ENCODE results near the gene ST7. TPM values are rescaled to one million over a fixed set of nuclear protein-coding genes. Genes with fewer than 3 reads are reported as not detected.
A peak's percentile ranks its signal among the peaks of the same experiment; 100 is the strongest.

ST7 gene
- total RNA-seq, 4 donors from 2014 or later: 7.2 to 47.9 (median 19.1) TPM

- no peaks in the 10 kb centered on the region for H3K9me3 ChIP-seq
- H3K4me3 ChIP-seq: no peak overlapping the region
- H3K27ac ChIP-seq: no peak overlapping the region
- in situ Hi-C loops (cut with MboI; ENCODE audit: low pct_ligation_motif_present in 1 of 4, low pct_unique_long_range_greater_than_20kb in 1 of 4, low sequenced_read_pairs in 3 of 4) (loop anchor here in 2 of 4 donors (25.0 kb wide), 3 partner anchors 501 to 1001 kb away; partner anchors contain the start of gene ANKRD7 (in 1 of the 2)), intact Hi-C loops (cut with DNase I; ENCODE audit: low total_unique reads) (no loop called here)
- no peaks in the 10 kb centered on the region for H3K36me3 ChIP-seq
- no peak for TF ChIP-seq POLR2AphosphoS5 (IDR thresholded peaks at IDR 0.05)
- TF ChIP-seq CTCF (IDR thresholded peaks at IDR 0.05): no peak
- TF ChIP-seq EP300 (IDR thresholded peaks at IDR 0.05; ENCODE audit: low read depth): no peak
- no peak for TF ChIP-seq POLR2A (IDR thresholded peaks at IDR 0.05)
- H3K4me1 ChIP-seq: no peaks in the 10 kb centered on the region
- H3K27me3 ChIP-seq: no peaks in the 10 kb centered on the region
- DNase-seq: no peak
- 92 to 100% methylated on average over 2 to 3 of the region's 3 CpGs for WGBS, 2 donors (ENCODE audit: low coverage in 1 of 2)
These were observed 257.6 kb downstream of the ST7 start for GRCh38 chr7:117210908-117211307.

- no peaks in the 10 kb centered on the region for H3K36me3 ChIP-seq
- TF ChIP-seq POLR2AphosphoS5 (IDR thresholded peaks at IDR 0.05) (no peak), POLR2A (IDR thresholded peaks at IDR 0.05) (no peak), CTCF (IDR thresholded peaks at IDR 0.05) (no peak), EP300 (IDR thresholded peaks at IDR 0.05; ENCODE audit: low read depth) (no peak)
- H3K27me3 ChIP-seq: no peaks in the 10 kb centered on the region
- intact Hi-C loops (cut with DNase I; ENCODE audit: low total_unique reads) (no loop called here), in situ Hi-C loops (cut with MboI; ENCODE audit: low pct_ligation_motif_present in 1 of 4, low pct_unique_long_range_greater_than_20kb in 1 of 4, low sequenced_read_pairs in 3 of 4) (loop anchor here in 2 of 4 donors (25.0 kb wide), 3 partner anchors 501 to 1001 kb away; partner anchors contain the start of gene ANKRD7 (in 1 of the 2))
- no peak for DNase-seq
- H3K4me1 ChIP-seq: no peaks in the 10 kb centered on the region
- no peaks in the 10 kb centered on the region for H3K9me3 ChIP-seq
- no peak overlapping the region for H3K27ac ChIP-seq
- no peak overlapping the region for H3K4me3 ChIP-seq
These were observed 258.3 kb downstream of the ST7 start for GRCh38 chr7:117211614-117212013.

- Histone ChIP-seq H3K36me3 (no peaks in the 10 kb centered on the region), H3K4me3 (no peak overlapping the region), H3K27me3 (no peaks in the 10 kb centered on the region), H3K9me3 (no peaks in the 10 kb centered on the region), H3K27ac (no peak overlapping the region), H3K4me1 (no peaks in the 10 kb centered on the region)
- in situ Hi-C loops (cut with MboI; ENCODE audit: low pct_ligation_motif_present in 1 of 4, low pct_unique_long_range_greater_than_20kb in 1 of 4, low sequenced_read_pairs in 3 of 4): loop anchor here in 2 of 4 donors (25.0 kb wide), 3 partner anchors 499 to 999 kb away; partner anchors contain the start of gene ANKRD7 (in 1 of the 2)
- WGBS, 2 donors (ENCODE audit: low coverage in 1 of 2): 48 to 72% methylated on average over 5 of the region's 5 CpGs
- intact Hi-C loops (cut with DNase I; ENCODE audit: low total_unique reads): no loop called here
- TF ChIP-seq POLR2AphosphoS5 (IDR thresholded peaks at IDR 0.05): no peak
- peak; percentile 66 to 88 (median 83) for TF ChIP-seq CTCF (IDR thresholded peaks at IDR 0.05)
- TF ChIP-seq POLR2A (IDR thresholded peaks at IDR 0.05): no peak
- peak; percentile 43 for DNase-seq
These were observed 259.9 kb downstream of the ST7 start for GRCh38 chr7:117212969-117213877.

GRCh38 chr7:117216010-117216409 is 262.7 kb downstream of the ST7 start:
- H3K27me3 ChIP-seq: no peaks in the 10 kb centered on the region
- H3K4me1 ChIP-seq: no peaks in the 10 kb centered on the region
- TF ChIP-seq POLR2A (IDR thresholded peaks at IDR 0.05): no peak
- TF ChIP-seq CTCF (IDR thresholded peaks at IDR 0.05): no peak
- no peak for TF ChIP-seq EP300 (IDR thresholded peaks at IDR 0.05; ENCODE audit: low read depth)
- TF ChIP-seq POLR2AphosphoS5 (IDR thresholded peaks at IDR 0.05): no peak
- H3K27ac ChIP-seq: no peak overlapping the region
- 95% methylated on average over 1 of the region's 1 CpG; no CpG with 5 or more reads in 1 of the 2 donors for WGBS, 2 donors (ENCODE audit: low coverage in 1 of 2)
- in situ Hi-C loops (cut with MboI; ENCODE audit: low pct_ligation_motif_present in 1 of 4, low pct_unique_long_range_greater_than_20kb in 1 of 4, low sequenced_read_pairs in 3 of 4) (loop anchor here in 2 of 4 donors (25.0 kb wide), 3 partner anchors 496 to 996 kb away; partner anchors contain the start of gene ANKRD7 (in 1 of the 2)), intact Hi-C loops (cut with DNase I; ENCODE audit: low total_unique reads) (no loop called here)
- H3K4me3 ChIP-seq: no peak overlapping the region
- no peaks in the 10 kb centered on the region for H3K9me3 ChIP-seq
- H3K36me3 ChIP-seq: no peaks in the 10 kb centered on the region
- DNase-seq: no peak

Data from transverse colon (tissue), 4 donors.